IPS DF 4.7 (cell line): ENCODE data around the gene TMEM131L.
"Not testable (repeated sequence)": the region's sequence is repeated elsewhere in the genome, so short reads cannot be mapped to it uniquely, and the experiment has no call there.

Source experiments
- DNase-seq: peaks from one replicate; pipeline ENCODE4 v3.0.0-alpha.2; 2013; ENCODE audit warnings: low spot score; ENCODE audit errors: extremely low read depth

The TMEM131L gene

DNA sequence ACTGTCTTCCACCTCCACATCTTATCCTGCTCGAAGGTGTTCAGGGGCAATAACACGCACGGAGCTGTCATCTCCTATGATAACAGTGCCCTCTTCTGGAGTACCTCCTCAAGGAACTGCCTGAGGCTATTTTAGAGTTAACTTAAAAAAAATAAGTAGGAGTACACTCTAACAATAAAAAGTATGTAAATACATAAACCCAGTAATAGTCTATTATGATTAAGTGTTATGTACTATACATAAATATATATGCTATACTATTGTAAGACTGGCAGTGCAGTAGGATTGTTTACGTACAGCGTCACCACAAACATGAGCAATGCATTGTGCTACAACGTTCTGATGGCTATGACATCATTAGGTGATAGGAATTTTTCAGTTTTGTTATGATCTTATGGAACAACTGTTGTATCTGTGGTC lies 183.4 kb downstream of the TMEM131L start:
- no peak for DNase-seq

DNA sequence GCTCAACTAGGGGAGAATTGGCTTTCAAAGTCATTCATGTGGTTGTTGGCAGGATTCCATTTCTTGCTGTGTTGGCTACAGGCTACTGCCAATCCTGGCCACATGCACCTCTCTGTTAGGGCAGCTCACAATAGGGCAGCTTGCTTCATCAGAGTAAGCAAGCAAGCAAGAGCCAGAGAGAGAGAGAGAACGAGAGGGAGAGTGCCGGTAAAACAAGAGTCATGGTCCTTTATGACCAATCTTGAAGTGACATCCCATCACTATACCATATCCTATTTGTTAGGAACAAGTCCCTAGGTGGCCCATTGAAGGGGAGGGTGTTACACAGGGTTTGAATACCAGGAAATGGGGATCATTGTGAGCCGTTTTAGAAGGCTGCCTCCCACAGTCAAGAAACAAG lies 185.0 kb downstream of the TMEM131L start:
- DNase-seq: no peak

DNA sequence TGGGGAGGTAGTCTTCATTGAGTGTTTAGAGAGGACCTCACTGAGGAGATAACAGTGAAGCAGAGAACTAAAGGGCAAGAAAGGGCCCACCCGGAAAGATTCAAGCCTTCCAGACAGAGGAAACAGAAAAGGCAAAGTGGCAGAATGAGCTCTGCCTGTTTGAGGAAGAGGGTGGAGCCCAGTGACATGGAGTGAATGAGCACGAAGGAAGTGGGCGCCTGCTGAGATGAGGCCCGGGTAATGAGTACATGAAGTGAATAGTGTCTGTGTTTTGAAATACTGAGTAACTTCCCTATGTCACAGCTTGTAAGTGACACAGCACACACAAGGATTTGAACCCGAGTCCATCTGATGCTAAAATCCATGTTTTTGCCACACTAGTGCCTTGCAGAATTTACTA lies 185.4 kb downstream of the TMEM131L start:
- no peak for DNase-seq

DNA sequence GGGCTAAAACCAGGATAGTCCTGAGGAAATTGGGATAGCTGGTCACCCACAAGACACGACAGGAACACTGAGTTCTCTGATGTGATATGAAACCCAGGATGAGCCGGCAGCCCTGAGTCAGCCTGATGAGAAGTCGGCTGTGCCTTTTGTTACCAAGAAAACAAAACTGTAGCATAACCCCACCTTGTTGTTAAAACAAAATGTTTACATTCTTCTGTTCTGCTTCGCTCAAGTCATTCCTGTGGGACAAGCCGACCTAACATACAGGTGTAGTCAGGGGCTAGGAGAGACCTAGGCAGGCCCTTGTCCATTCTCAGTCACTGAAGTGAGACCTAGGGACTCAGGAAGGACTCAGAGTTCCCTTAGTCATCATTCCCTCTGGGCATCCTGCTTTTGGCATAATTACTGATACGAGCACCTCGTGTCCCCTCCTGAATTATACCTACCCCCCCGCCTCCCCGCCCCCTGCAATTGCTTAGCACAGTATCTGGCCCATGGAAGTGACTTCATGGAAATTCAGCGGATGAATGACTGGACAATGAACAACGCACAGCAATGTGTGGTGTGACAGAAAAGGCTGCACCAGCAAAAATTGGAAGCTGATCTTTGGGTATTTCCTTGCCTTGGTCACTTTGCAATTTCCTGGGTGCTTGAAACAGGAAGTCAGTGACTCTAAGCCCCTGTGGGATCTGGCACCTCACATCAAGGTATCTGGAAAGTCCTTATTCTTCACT lies 186.1 kb downstream of the TMEM131L start:
- no peak for DNase-seq

DNA sequence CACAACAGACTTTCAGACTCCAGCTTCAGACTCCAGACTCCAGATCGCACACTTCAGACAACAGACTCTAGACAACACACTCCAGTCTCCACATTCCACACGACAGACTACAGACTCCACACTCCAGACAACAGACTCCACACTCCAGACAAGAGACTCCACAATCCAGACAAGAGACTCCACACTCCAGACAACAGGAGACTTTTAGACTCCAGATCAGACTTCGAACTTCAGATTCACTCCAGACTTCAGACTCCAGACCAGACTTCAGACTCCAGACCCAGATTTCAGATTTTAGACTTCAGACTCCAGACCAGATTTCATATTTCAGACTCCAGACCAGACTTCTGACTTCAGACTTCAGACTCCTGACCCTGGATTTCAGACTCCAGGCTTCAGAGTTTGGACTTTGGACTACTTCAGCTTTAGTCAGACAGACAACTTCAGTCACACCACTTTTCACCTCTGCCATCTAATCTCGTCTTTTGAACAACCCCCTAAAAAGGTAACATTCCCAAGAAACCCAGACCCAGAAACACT lies 188.9 kb downstream of the TMEM131L start:
- DNase-seq: no peak

DNA sequence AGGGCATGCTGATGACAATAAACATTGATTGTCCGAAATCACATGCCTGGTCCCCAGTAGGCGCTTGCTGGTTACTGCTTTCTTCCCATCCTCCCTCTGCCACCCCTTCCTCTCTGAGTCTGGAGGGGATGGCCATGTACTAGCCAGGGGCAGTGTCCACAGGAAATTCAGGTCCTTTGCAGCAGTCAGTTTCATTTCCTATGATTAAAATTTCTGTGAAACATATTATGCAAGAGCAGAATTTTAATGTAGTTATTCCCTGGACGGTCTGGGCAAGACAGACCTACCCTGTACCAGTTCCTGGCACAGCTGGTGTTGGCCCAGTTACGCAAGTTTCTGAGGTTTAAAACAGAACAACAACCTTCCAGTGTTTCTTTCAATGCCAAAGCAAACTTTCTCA lies 189.8 kb downstream of the TMEM131L start:
- DNase-seq: no peak

DNA sequence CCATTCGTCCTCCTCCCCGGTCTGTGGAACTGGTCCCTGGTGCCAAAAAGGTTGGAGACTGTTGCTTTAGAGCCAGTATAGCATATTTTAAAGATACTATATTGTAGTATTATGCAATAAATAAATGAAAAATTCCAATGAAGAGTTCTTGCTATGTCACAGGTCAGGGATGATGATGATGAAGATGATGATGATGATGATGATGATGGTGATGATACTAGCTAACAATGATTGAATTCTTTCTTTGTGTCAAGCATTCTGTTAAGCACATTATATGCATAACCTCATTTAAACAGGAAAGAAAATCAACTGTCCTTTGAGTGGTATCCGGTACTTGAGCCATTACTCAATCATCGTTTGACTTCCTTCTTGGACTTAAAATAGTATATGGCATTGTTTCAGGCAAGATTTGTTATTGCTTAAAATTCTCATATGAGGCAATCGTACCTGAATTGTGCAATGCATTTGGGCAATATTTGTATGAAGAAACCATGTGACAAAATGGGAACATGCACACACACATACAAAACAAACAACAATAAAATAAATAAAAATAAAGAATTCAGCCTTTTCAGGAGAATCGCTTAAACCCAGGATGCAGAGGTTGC lies 195.2 kb downstream of the TMEM131L start:
- DNase-seq: no peak

DNA sequence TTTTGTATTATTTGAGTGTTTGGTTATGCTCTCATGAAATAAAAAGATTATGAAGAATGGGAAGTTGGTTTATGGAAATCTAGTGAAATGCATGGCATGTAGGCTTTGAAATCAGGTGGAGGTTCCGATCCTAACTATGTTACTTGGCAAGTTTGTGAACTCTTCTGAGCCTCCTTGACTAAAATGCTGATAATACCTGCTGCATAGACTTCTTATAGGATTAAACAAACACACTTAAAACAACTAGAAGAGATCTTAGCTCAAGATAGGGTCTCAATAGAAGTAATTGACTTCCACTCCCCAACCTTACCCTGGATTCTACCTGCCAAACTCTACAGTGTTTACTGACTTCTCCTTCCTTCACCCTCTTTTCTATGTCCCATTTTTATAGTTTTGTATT lies 195.7 kb downstream of the TMEM131L start:
- DNase-seq: no peak

DNA sequence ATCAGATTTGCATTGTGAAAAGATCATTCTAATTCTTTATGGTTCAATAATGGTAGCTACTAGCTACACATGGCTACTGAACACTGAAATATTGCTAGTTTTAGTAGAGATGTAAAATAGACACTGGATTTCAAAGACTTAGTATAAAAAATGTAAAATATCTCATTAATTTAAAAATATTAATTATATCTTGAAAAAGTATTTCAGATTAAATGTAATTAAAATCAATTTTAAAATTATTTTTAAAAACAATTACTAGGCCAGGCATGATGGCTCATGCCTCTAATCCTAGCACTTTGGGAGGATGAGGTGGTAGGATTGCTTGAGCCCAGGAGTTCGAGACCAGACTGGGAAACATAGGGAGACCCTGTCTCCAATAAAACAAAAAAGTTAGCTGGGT lies 197.5 kb downstream of the TMEM131L start:
- DNase-seq: no peak

DNA sequence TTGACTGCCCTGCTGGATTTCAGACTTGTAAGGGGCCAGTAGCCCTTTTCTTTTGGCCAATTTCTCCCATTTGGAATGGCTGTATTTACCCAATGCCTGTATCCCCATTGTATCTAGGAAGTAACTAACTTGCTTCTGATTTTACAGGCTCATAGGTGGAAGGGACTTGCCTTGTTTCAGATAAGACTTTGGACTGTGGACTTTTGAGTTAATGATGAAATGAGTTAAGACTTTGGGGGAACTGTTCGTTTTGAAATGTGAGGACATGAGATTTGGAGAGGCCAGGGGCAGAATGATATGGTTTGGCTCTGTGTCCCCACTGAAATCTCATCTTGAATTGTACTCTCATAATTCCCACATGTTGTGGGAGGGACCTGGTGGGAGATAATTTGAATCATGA lies 200.3 kb downstream of the TMEM131L start:
- DNase-seq: not testable (repeated sequence)

DNA sequence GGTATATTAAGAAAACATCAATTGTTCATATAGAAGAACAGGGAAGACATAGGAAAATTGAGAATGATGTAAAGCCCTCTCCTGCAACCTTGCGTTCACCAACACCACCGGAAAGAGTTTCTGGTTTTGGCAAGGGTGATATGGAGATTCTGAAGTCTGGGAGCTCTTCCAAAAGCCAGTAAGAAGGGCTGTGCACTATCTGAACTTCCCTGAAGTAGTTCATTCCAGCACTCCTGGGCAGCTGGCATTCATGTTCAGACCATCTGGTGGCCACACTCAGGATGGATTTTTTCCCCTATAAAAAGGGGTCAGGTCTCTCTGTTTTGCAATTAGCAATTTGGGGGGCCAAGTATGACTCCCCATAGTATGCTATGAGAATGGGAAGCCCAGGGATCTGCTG lies 202.5 kb downstream of the TMEM131L start:
- DNase-seq: no peak

DNA sequence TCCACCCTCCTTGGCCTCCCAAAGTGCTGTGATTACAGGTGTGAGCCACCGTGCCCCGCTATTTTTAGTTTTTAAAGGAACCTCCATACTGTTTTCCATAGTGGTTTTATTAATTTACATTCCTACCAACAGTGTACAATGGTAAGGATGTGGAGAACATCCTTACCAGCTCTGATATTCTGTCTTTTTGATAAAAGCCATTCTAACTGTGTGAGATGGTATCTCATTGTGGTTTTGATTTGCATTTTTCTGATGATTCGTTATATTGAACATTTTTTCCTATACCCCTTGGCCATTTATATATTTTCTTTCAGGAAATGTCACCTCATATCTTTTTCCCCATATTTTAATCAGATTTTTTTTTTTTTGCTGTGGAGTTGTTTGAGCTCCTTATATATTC lies 203.7 kb downstream of the TMEM131L start:
- no peak for DNase-seq

DNA sequence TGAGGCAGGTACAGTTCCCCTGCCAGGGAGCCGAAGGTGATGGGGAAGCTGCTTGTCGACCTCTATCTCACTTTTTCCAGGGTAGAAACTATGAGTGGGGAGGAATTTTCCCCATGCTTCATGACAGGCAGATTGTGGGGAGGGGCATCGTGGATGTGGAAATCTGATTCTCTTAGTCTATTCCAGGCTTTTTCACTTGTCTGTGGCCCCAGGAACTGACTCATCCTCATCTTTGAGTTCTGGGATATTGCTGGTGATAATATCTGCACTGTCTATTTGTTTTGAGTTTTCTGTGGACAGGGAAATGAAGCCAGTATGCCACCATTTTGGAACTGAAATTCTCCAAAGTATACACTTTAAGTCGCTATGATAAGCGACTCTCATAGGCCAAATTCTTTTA lies 210.3 kb downstream of the TMEM131L start:
- no peak for DNase-seq

DNA sequence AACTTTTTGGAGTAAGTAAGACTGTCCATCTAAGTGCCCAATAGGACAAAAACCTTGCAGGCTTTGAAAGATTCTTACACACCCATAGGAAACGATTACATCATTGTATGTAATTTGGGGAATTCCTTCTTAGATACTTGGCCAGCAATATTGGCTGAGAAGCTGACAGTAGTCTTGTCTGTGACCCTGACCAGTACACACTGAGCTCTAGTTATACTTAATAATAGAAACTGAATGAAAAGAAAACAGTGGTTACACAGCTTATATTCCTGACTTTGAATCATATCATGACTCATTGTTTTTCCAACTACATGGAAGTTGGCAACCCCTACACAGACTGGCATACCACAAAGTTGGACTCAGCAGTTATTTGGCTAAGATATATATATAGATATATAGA lies 210.8 kb downstream of the TMEM131L start:
- DNase-seq: no peak

DNA sequence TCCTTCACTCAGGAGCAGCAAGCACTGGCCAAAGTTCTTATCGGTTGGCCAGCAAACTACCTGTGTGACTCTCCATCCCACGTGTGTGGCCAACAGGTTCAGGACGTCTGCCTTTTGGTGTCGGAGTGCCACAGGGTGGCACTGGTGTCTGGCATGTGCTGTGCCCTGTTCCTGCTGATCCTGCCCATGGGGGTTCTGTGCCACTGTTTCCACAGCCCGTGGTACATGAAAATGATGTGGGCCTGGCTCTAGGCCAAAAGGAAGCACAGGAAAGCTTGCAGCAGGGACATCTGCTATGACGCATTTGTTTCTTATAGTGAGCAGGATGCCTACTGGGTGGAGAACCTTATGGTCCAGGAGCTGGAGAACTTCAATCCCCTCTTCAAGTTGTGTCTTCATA lies 213.3 kb downstream of the TMEM131L start:
- no peak for DNase-seq

DNA sequence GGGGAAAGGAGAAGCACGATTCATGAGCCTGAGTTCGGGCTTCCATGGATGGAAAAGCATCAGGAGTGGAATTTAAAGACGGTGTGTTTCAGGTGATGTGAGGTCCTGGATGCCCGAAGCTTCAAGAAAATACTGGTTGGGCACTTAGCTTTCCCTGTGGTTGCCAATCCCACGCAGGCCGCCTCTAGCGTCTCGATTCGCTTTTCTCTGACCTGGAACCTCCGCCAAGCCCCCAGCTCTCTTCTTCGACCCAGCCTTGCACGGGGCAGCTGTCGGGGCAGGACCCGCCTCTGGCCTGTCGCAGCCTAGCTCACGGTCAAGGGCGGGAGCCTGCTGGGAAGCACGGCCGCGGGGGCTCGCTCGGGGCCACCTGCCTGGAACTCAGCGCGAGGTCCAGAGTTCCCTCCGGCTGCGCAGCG lies 217.6 kb downstream of the TMEM131L start:
- DNase-seq: no peak

DNA sequence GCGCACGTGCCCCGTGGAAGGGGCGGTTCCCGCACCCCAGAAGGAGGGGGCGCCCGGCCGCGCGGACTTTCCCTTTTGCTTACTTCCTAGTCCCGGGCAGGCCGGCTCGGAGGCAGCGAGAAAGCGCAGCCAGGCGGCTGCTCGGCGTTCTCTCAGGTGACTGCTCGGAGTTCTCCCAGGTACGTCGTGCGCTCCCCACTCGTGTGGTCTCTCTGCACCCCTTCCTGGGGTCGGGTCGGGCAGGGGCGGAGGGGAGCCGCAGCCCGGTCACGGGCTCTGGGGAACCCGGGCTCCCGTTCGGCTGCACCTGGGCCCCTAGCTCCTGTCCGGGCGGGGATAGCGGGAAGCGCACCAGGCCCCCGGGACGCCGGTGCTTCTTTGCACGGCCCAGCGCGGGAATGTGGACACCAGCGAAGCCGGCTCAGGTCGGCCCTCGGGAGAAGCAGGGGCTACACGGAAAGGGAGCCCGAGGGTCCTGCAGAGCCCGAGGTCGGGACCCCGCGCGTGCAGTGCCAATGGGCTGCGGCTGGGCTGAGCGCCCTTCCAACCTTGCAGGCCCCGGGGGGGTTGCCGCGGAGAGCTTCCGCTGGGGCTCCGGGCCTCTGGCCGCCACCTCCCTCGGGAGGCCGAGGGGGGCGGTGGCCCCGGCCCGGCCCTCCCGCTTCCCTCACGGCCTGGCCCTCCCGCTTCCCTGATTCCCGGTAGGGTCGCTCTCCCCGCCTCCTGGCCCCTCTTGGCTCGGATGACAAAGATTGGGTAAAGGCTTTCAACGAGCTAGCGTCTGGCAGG lies 218.2 kb downstream of the TMEM131L start, which contains the start of gene TLR2:
TLR2 (plus strand) TSS at position 99 of the 789 bp plus-strand sequence. CDS start 18,628 bp downstream, outside the sequence.
- no peak for DNase-seq

DNA sequence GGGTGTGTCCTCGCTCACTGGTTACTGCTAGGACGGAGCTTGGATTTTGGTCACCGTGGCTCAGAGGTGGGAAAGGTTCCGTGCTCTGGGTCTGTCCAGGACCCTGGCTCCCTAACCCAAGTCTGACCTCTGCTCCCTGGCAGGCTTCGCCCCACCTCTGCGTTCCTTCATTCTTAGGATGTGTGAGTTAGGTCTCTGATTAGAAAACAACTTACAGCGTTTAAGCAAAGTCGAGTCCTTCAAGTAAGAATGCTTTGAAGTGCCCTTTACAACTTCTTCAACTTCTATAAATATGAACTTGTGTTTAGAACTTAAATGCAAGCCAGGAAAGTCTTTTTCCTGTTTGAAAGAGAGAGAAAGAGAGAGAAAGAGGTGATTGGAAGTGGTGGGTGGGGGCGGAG lies 218.8 kb downstream of the TMEM131L start:
- DNase-seq: no peak
